Left ventricle myocardium inferior (tissue), 1 donor: ENCODE results near the gene OR5D14. TPM values are rescaled to one million over a fixed set of nuclear protein-coding genes. Genes with fewer than 3 reads are reported as not detected.

Experiments used
- DNase-seq: peaks from one replicate; pipeline ENCODE4 v3.0.0-alpha.2; 2020
- H3K27ac ChIP-seq: fragments of 200-600 bp; replicated peaks from 2 replicates; pipeline ENCODE4 v1.8.0; 2021
- H3K27me3 ChIP-seq: fragments of 200-600 bp; 2 replicates; pipeline ENCODE4 v1.8.0; 2021; ENCODE audit warnings: low read depth
- H3K36me3 ChIP-seq: fragments of 200-600 bp; 2 replicates; pipeline ENCODE4 v1.8.0; 2021
- H3K4me1 ChIP-seq: fragments of 200-600 bp; 2 replicates; pipeline ENCODE4 v1.8.0; 2021
- H3K4me3 ChIP-seq: fragments of 200-600 bp; 2 replicates; pipeline ENCODE4 v1.8.0; 2021; ENCODE audit warnings: mild to moderate bottlenecking, moderate library complexity
- H3K9me3 ChIP-seq: fragments of 200-600 bp; replicated peaks from 2 replicates; pipeline ENCODE4 v1.8.0; 2021
- intact Hi-C: fragments of 100-400 bp; cut with micrococcal nuclease; formaldehyde crosslinking; loops from one replicate; pipeline ENCODE4 v1.11.0; 2022
- long read RNA-seq: library from polyadenylated mRNA; unstranded; transcript quantifications from one replicate; pipeline ENCODE4 v2.0.0, GENCODE V29; 2021
- total RNA-seq: library from RNA; stranded (reverse); fragmentation: NEBNext Ultra II Directional; extraction: Animal tissue kit (Norgen Biotek cat#: 25700); gene quantifications from one replicate; pipeline ENCODE4 v1.2.1, GENCODE V29; 2021
- TF ChIP-seq, protein P1 (sequence below): fragments of 200-600 bp; IDR thresholded peaks from 2 replicates; pipeline ENCODE4 v1.8.0; 2021; ENCODE audit warnings: antibody characterized with exemption, mild to moderate bottlenecking, borderline replicate concordance
- donor health status: DM: no; HTN: yes; CAD: no; lungs with severe emphysema.

OR5D14 gene
- total RNA-seq = not detected
- long read RNA-seq = 0 reads

GRCh38 chr11:55795256-55795655, at the start of gene OR5D14:
TSS of gene OR5D14 (plus strand) at chr11:55795556. CDS start at chr11:55795556, 0 bp downstream.
- no peak within 1 kb of the TSS for H3K27ac ChIP-seq
- no peak within 1 kb of the TSS for H3K4me3 ChIP-seq
- no peaks in the 10 kb centered on the region for H3K27me3 ChIP-seq
- TF ChIP-seq, protein P1, sequence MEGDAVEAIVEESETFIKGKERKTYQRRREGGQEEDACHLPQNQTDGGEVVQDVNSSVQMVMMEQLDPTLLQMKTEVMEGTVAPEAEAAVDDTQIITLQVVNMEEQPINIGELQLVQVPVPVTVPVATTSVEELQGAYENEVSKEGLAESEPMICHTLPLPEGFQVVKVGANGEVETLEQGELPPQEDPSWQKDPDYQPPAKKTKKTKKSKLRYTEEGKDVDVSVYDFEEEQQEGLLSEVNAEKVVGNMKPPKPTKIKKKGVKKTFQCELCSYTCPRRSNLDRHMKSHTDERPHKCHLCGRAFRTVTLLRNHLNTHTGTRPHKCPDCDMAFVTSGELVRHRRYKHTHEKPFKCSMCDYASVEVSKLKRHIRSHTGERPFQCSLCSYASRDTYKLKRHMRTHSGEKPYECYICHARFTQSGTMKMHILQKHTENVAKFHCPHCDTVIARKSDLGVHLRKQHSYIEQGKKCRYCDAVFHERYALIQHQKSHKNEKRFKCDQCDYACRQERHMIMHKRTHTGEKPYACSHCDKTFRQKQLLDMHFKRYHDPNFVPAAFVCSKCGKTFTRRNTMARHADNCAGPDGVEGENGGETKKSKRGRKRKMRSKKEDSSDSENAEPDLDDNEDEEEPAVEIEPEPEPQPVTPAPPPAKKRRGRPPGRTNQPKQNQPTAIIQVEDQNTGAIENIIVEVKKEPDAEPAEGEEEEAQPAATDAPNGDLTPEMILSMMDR = no peak
- no peaks in the 10 kb centered on the region for H3K4me1 ChIP-seq
- no peaks in the 10 kb centered on the region for H3K36me3 ChIP-seq
- intact Hi-C loops = no loop called here
- H3K9me3 ChIP-seq = peaks cover 8% of the 10 kb centered on the region
- DNase-seq = no peak

GRCh38 chr11:55773138-55773537, 22.2 kb upstream of the OR5D14 start, which contains the start of gene OR5D13:
TSS of gene OR5D13 (plus strand) at chr11:55773438. CDS start at chr11:55773438, 0 bp downstream.
- H3K27ac ChIP-seq = no peak within 1 kb of the TSS
- intact Hi-C loops = no loop called here
- DNase-seq = no peak

DNA sequence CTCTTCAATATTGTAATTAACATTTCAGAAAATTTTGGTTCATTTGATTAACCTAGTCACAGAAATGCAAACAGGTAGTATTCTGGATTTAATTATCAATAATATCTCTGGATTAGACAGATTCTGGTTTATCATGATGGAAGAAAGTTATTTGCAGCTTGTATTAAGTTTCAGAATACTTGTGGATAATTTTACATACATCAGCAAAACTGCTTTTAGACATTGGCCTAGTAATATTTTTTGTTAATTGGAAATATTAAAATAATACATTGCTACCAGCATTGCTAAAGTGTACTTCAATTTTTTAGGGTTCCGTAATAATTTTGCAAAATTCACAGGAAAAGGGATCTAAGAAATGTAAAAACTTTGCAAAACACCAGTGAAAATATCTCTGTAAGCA, 3.8 kb upstream of the OR5D14 start:
- intact Hi-C loops = no loop called here
- Histone ChIP-seq H3K4me1 (no peaks in the 10 kb centered on the region), H3K27ac (no peak overlapping the region), H3K36me3 (no peaks in the 10 kb centered on the region), H3K27me3 (no peaks in the 10 kb centered on the region), H3K9me3 (peaks cover 4% of the 10 kb centered on the region), H3K4me3 (no peak overlapping the region)
- DNase-seq = no peak
- TF ChIP-seq, protein P1 = no peak

More at GRCh38 chr11:55773138-55773537, 22.2 kb upstream of the OR5D14 start, which contains the start of gene OR5D13:
- Histone ChIP-seq H3K4me1 (no peaks in the 10 kb centered on the region), H3K27me3 (no peaks in the 10 kb centered on the region), H3K4me3 (no peak within 1 kb of the TSS), H3K9me3 (peaks cover 16% of the 10 kb centered on the region), H3K36me3 (no peaks in the 10 kb centered on the region)
- TF ChIP-seq, protein P1 = no peak

DNA sequence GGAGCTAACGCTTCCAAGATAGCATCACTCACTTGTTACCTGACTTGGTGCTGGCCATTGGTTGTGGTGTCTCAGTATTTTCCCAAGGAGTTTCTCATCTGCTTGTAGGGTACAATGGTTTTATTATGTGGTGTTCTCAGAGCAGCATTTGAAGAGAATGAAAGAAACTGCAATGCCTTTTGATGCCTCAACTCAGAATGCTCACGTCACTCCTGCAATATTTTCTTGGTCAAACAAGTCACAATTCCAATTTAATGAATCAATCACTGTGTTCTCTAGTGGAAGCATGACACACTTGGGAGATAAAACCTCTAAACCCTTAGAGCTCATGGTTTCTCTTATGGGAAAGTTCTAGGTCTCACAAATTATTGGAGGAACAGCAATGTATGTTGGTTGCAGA, 2.0 kb upstream of the OR5D14 start:
- H3K36me3 ChIP-seq = no peaks in the 10 kb centered on the region
- intact Hi-C loops = no loop called here

GRCh38 chr11:55806248-55806647, 10.9 kb downstream of the OR5D14 start:
- H3K4me3 ChIP-seq = no peak overlapping the region
- intact Hi-C loops = no loop called here
- H3K36me3 ChIP-seq = no peaks in the 10 kb centered on the region
- H3K4me1 ChIP-seq = no peaks in the 10 kb centered on the region
- TF ChIP-seq, protein P1 = no peak
- peaks cover 34% of the 10 kb centered on the region for H3K9me3 ChIP-seq
- no peak for DNase-seq
- no peaks in the 10 kb centered on the region for H3K27me3 ChIP-seq
- H3K27ac ChIP-seq = no peak overlapping the region

More for the DNA sequence above, 2.0 kb upstream of the OR5D14 start:
- Histone ChIP-seq H3K4me3 (no peak overlapping the region), H3K4me1 (no peaks in the 10 kb centered on the region), H3K9me3 (peaks cover 4% of the 10 kb centered on the region), H3K27me3 (no peaks in the 10 kb centered on the region), H3K27ac (no peak overlapping the region)
- DNase-seq = no peak
- TF ChIP-seq, protein P1 = no peak
